Measurements from ENCODE around the gene DHRS4.
A peak's percentile ranks its signal among the peaks of the same experiment; 100 is the strongest.

- TF ChIP-seq CTCF (conservative IDR thresholded peaks at IDR 0.05; ENCODE audit: low read length) (0 out of 2 replicates have a peak, but pooled peaks have one; percentile 20), EZH2phosphoT487 (IDR thresholded peaks at IDR 0.05; ENCODE audit: borderline replicate concordance, low read depth, low read length) (no peak)
Measured at GRCh38 chr14:23910876-23911210, 42.7 kb upstream of the DHRS4 start.
